ENCODE data around the gene MEI4.
"Not testable (repeated sequence)": the region's sequence is repeated elsewhere in the genome, so short reads cannot be mapped to it uniquely, and the experiment has no call there.

The MEI4 gene

GRCh38 chr6:77683515-77683914 lies 30.7 kb downstream of the MEI4 start:
- no peak for DNase-seq

GRCh38 chr6:77686931-77687330 lies 34.1 kb downstream of the MEI4 start:
- no peak for DNase-seq

DNA sequence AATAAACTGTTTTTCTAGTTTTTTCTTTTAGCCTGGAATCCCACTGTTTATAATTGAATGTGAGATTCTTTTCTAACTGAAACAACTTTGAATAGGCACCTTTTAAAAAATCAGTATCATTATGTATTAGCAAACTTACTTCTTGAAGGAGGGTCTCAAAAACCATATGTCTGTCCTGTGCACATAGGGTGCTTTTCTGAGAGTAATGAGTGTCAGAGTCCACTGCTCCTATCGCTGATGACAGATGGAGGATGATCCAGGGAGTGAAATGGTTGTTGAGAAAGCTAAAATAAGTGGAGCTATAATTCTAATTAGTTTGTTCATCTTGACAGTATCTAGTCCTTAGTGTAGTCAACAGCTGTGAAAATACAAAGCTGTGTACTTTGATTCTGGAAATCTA lies 35.8 kb downstream of the MEI4 start:
- DNase-seq, result no peak

DNA sequence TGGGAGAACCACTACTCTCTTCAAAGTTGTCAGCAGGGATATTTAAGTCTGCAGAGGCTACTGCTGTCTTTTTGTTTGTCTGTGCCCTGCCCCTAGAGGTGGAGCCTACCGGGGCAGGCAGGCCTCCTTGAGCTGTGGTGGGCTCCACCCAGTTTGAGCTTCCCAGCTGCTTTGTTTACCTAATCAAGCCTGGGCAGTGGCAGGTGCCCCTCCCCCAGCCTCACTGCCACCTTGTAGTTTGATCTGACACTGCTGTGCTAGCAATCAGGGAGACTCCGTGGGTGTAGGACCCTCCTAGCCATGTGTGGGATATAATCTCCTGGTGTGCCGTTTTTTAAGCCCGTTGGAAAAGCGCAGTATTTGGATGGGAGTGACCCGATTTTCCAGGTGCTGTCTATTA lies 47.3 kb downstream of the MEI4 start:
- DNase-seq, result not testable (repeated sequence)

- DNase-seq, result no peak
These were observed 54.8 kb downstream of the MEI4 start for GRCh38 chr6:77707603-77708002.

- DNase-seq, result no peak
These were observed 62.7 kb downstream of the MEI4 start for GRCh38 chr6:77715588-77715987.

DNA sequence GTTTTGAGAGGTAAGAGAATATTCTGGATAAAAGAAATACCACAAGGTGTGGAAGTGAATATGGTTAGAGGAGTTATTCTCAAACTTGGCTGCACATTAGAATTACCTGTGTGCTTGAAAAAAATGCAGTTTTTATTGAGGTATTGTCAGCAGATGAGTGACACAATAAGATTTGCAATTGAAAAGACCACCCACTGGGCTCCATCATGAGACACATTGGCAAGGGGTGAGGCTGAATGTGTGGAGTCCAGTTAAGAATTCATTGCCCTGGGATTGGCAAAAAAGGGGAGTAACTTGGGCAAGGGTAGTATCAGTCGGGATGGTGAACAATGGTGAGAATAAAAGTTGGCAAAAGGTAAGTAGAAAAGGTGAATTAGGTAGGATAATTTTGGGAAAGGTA lies 63.5 kb downstream of the MEI4 start:
- DNase-seq, result no peak

DNA sequence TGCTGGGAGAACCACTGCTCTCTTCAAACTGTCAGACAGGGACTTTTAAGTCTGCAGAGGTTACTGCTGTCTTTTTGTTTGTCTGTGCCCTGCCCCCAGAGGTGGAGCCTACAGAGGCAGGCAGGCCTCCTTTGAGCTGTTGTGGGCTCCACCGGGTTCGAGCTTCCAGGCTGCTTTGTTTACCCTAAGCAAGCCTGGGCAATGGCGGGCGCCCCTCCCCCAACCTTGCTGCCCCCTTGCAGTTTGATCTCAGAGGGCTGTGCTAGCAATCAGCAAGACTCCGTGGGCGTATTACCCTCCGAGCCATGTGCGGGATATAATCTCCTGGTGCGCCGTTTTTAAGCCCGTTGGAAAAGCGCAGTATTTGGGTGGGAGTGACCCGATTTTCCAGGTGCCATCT lies 83.2 kb downstream of the MEI4 start:
- DNase-seq, result not testable (repeated sequence)

DNA sequence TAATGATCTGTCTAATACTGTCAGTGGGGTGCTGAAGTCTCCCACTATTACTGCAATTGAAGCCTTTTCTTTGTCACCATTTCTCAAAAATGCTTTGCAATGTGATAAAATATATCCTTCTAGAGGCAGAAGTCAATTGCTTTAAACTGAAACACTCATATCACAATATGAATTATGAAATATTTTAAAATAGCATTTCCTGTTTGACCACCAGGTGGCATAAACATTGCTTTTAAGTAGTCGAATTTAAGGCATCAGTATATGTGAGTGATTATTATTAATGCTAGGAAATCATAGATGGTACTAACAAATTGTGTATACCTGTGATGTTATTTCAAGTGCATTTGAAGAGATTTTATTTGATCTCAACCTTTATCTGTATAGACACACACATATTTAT lies 87.5 kb downstream of the MEI4 start:
- no peak for DNase-seq

DNA sequence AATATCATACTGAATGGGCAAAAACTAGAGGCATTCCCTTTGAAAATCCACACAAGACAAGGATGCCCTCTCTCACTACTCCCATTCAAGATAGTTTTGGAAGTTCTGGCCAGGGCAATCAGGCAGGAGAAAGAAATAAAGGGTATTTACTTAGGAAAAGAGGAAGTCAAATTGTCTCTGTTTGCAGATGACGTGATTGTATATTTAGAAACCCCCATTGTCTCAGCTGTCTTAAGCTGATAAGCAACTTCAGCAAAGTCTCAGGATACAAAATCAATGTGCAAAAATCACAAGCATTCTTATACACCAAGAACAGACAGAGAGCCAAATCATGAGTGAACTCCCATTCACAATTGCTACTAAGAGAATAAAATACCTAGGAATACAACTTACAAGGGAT lies 99.3 kb downstream of the MEI4 start:
- not testable (repeated sequence) for DNase-seq

- DNase-seq, result no peak
These were observed 109.5 kb downstream of the MEI4 start for GRCh38 chr6:77762386-77762785.

- DNase-seq, result no peak
These were observed 110.3 kb downstream of the MEI4 start for GRCh38 chr6:77763124-77763523.

DNA sequence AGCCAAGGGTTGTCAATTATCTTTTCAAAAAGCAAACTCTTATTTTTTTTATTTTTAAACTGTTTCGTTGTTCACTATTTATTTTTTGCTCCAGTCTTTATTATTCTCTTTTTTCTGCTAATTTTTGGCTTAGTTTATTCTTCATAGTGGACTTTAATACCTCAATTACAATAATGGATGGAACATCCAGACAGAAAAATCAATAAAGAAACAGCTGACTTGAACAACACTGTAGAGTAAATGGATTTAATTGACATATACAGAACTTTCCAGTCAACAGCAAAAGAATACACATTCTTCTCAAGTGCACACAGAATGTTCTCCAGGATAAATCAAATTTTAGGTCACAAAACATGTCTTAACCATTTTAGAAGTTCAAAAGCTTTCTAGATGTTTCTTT lies 111.5 kb downstream of the MEI4 start:
- DNase-seq, result no peak

GRCh38 chr6:77773157-77773822 lies 120.5 kb downstream of the MEI4 start:
- no peak for DNase-seq

GRCh38 chr6:77774457-77774856 lies 121.6 kb downstream of the MEI4 start:
- no peak for DNase-seq

GRCh38 chr6:77776441-77776840 lies 123.6 kb downstream of the MEI4 start:
- DNase-seq, result no peak

DNA sequence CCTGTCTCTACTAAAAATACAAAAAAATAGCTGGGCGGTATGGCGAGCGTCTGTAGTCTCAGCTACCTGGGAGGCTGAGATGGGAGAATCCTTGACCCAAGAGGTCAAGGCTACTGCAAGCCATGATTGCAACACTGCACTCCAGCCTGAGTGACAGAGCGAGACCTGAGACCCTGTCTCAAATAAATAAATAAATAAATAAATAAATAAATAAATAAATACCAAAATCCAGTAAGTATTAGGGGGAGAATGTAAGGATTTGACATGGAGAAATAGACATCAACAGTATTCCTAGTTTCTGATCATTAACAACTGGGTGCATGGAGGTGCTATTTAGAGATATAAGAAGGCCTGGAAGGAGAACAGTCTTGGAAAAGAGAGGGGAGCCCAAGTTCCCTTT lies 125.7 kb downstream of the MEI4 start:
- DNase-seq, result no peak

GRCh38 chr6:77786935-77787629 lies 134.2 kb downstream of the MEI4 start:
- no peak for DNase-seq

- DNase-seq, result no peak
These were observed 144.3 kb downstream of the MEI4 start for GRCh38 chr6:77796824-77797809.

GRCh38 chr6:77812304-77812703 lies 159.5 kb downstream of the MEI4 start:
- DNase-seq, result no peak

GRCh38 chr6:77813090-77813489 lies 160.3 kb downstream of the MEI4 start:
- no peak for DNase-seq

DNA sequence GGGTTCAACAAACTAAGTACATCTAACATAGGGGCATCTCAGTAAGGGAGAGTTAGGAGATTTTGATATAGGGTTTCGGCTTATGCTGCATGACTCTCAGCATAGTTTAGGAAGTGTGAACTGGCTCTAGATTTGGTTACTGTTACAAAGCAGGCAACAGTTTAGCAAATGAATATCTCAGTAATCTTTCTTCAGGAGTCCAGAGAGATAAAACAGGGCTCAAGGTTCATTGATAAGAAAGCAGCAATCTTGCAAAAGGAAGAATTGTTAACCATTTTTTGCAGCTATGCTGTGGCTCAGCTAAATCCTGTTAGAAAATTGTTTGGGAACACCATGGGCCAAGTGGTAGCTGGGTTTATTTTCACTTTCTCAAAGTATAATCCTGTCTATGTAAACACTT lies 161.3 kb downstream of the MEI4 start:
- DNase-seq, result no peak

DNA sequence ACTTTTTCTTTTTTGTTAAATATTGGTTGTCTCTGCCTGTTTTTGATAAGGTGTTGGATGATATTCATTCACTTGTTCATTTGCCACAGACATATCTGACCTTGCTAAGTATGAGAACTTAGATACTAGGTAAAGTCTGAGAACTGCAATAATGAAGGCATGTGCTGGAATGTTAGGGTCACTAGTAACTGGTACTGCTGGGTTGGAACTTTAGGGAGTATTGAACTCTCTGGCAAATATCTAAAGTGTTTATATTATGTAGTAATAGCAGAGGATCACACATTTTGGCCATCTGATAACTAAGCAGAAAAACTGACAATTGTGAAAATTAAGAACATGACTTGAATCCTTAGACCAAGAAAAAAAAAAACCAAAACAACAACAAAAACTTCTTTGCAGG lies 162.7 kb downstream of the MEI4 start:
- no peak for DNase-seq

Measured in NCI-H1092 treated with DMSO at 0.1 percent for 48 hours (cell line).